SK-N-MC (cell line): ENCODE results near the gene FBXL16.

ENCODE experiments used
- DNase-seq: peaks from one replicate; pipeline ENCODE4 v3.0.0-alpha.2; 2011; ENCODE audit warnings: low read depth, low spot score
- H3K27ac ChIP-seq: fragments of 200-600 bp; sonication (generic); 2 replicates; pipeline ENCODE4 v1.5.1; 2016; ENCODE audit warnings: mixed run types
- H3K36me3 ChIP-seq: fragments of 200-600 bp; sonication (generic); 2 replicates; pipeline ENCODE4 v1.6.1; 2017; ENCODE audit warnings: antibody characterized with exemption, low read length, mixed read lengths; ENCODE audit not compliant: insufficient read depth
- H3K4me3 ChIP-seq: fragments of 200-600 bp; sonication (generic); 2 replicates; pipeline ENCODE4 v1.5.1; 2016
- H3K9ac ChIP-seq: fragments of 200-600 bp; sonication (generic); 2 replicates; pipeline ENCODE4 v1.8.0; 2017; ENCODE audit warnings: mixed run types, mixed read lengths; ENCODE audit not compliant: insufficient read length
- H3K9me3 ChIP-seq: fragments of 200-600 bp; sonication (generic); 2 replicates; pipeline ENCODE4 v1.6.1; 2017; ENCODE audit warnings: low read depth, mild to moderate bottlenecking, antibody characterized with exemption, low read length, moderate library complexity, mixed read lengths
- EZH2 ChIP-seq: fragments of 200-600 bp; sonication (generic); IDR thresholded peaks from one replicate; pipeline ENCODE4 v1.6.1; 2017; ENCODE audit warnings: antibody characterized with exemption
- FOXP2 ChIP-seq: optimal IDR thresholded peaks from 2 replicates; pipeline ENCODE3; 2011; ENCODE audit warnings: mild to moderate bottlenecking, moderate library complexity; ENCODE audit not compliant: insufficient read depth; ENCODE audit errors: extremely low read length, control extremely low read depth
- POLR2AphosphoS5 ChIP-seq: IDR thresholded peaks from 2 replicates; pipeline ENCODE4 v1.6.1; 2012; ENCODE audit warnings: mild to moderate bottlenecking, low read depth, low read length, borderline replicate concordance

FBXL16 gene

DNA sequence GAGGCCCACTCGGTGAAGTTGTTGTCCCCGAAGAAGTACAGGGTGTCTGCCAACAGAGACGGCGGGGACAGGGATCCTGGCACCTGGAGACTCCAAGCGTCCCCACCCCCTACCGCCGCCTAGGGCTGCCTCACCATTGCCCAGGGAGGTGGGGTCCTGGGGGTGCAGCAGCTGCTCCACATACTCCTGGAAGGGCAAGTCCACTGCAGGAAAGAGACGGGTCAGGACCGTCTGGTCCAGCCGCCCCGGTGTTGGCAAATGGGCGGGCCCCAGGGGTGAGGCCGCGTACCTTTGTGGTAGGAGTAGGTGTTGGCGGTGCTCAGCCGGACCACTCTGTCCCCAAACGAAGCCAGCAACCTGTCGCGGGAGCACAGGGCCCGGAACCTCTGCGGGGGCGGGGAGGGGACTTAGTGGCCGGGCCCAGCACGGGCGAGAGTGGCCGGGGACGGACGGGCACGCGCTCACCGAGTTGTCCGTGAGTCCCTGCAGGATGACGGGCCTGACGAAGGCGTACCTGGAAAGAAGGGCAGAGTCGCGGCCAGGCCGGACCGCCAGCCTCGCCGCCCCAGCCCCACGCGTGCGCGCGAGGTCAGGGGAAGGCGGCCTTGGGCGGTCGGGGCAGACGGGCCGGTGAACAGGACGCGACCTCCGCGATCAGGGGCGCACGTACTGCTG lies 22.1 kb downstream of the FBXL16 start:
- peak overlapping the region; percentile 88 for H3K4me3 ChIP-seq
- TF ChIP-seq FOXP2 (no peak), POLR2AphosphoS5 (no peak), EZH2 (no peak)
- DNase-seq, result no peak
- H3K9ac ChIP-seq, result peak overlapping the region; percentile 82
- peak overlapping the region; percentile 50; the same call in 1 of the 2 replicates for H3K27ac ChIP-seq
- H3K36me3 ChIP-seq, result peaks cover 22% of the 10 kb centered on the region
- no peaks in the 10 kb centered on the region for H3K9me3 ChIP-seq

DNA sequence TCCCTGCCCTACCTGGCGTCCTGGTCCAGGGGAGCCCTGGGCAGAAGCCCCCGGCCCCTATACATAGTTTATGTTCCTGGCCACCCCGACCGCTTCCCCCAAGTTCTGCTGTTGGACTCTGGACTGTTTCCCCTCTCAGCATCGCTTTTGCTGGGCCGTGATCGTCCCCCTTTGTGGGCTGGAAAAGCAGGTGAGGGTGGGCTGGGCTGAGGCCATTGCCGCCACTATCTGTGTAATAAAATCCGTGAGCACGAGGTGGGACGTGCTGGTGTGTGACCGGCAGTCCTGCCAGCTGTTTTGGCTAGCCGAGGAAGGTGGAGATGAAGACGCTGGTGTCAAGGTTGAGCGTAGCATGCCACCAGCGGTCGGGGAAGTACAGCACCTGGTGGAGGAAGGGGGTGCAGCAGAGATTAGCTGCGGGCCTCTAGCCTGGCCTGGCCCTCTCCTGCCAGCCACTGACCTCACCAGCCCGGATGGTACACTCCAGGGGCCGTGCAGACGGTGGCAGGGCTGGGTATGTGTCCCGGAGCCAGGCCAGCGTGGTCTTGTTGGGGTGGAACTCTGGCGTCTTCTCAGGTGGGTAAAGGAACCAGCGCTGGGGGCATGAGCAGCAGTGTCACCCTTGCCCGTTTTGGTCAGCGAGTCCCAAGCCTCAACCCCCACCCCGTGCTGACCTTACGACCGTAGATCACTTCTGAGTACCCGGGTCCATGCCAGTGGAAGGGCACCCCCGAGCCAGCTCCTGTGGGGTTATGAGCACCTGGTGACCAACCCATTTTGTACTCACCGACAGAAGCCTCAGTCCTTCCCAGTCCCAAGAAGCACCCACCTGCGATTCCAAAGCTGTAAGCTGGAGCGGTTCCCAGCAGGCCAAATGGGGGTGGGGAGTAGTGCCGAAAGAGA lies 22.9 kb downstream of the FBXL16 start:
- no peaks in the 10 kb centered on the region for H3K9me3 ChIP-seq
- TF ChIP-seq FOXP2, result no peak
- no peak for TF ChIP-seq EZH2
- TF ChIP-seq POLR2AphosphoS5, result peak; percentile 54; the same call in 1 of the 2 replicates
- H3K9ac ChIP-seq, result no peak overlapping the region
- DNase-seq, result no peak
- H3K36me3 ChIP-seq, result peaks cover 22% of the 10 kb centered on the region
- no peak overlapping the region for H3K27ac ChIP-seq
- peak overlapping the region; percentile 88 for H3K4me3 ChIP-seq

DNA sequence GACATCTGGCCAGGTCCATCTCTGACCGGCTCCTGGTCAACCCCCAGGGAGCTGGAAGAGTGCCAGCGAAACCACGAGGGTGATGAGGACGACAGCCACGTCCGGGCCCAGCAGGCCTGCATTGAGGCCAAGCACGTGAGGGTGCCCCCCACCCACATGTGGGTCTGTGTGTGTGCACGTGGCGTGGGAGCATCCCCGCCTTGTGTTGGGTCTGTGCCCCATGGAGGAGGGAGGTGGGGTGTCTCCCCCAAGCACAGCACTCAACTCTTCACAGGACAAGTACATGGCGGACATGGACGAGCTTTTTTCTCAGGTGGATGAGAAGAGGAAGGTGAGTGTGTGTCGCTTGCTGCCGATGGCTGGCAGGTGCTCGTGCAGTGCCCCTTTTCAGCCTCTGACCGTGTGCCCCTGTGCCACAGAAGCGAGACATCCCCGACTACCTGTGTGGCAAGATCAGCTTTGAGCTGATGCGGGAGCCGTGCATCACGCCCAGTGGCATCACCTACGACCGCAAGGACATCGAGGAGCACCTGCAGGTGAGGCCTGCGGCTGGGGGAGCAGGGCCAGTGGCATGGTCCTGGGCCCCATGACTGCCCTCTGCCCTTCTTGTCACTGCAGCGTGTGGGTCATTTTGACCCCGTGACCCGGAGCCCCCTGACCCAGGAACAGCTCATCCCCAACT lies 23.7 kb downstream of the FBXL16 start:
- TF ChIP-seq EZH2 (no peak), FOXP2 (no peak), POLR2AphosphoS5 (peak; percentile 60)
- DNase-seq, result no peak
- Histone ChIP-seq H3K9me3 (no peaks in the 10 kb centered on the region), H3K9ac (peak overlapping the region; percentile 91), H3K27ac (no peak overlapping the region), H3K4me3 (peak overlapping the region; percentile 91), H3K36me3 (peaks cover 22% of the 10 kb centered on the region)

DNA sequence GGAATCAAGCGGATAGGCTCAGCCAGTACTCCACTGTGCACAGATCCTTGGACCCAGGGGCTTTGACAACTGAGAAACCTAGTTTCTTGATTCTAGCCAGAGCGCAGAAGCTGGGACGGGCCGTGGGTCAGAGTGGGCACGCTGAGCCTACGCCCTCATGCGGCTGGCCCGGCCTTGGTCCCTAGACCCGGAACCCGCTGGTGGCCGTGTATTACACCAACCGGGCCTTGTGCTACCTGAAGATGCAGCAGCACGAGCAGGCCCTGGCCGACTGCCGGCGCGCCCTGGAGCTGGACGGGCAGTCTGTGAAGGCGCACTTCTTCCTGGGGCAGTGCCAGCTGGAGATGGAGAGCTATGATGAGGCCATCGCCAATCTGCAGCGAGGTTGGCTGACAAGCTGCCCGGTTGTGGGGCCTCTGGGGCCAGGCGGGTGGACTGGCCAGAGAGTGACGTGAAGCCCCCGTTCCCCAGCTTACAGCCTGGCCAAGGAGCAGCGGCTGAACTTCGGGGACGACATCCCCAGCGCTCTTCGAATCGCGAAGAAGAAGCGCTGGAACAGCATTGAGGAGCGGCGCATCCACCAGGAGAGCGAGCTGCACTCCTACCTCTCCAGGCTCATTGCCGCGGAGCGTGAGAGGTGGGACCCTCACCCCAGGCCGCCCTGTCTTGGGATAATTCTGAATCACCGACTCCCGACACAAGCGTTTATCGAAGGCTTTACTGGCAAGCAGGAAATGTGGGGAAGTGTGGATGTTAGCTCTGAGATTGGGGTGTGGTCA lies 24.4 kb downstream of the FBXL16 start:
- DNase-seq, result no peak
- peak overlapping the region; percentile 75 for H3K27ac ChIP-seq

DNA sequence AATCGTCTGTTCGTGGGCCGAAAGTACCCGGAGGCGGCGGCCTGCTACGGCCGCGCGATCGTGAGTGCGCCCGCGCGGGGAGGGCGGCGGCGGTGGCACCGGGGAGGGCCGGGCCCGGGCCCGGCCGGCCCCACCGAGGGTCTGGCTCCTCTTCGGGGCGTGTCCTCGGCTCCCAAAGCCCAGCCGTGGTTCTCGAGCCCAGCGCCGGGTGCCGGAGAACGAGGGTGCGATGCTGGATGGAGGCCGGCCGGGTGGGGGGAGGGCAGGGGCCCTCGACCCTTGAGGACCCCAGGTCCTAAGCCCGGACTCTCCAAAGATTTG lies 25.0 kb downstream of the FBXL16 start:
- H3K36me3 ChIP-seq, result peaks cover 22% of the 10 kb centered on the region

More for the DNA sequence above, 24.4 kb downstream of the FBXL16 start:
- Histone ChIP-seq H3K9me3 (no peaks in the 10 kb centered on the region), H3K36me3 (peaks cover 22% of the 10 kb centered on the region), H3K9ac (peak overlapping the region; percentile 91), H3K4me3 (peak overlapping the region; percentile 91)
- no peak for TF ChIP-seq POLR2AphosphoS5
- TF ChIP-seq EZH2, result no peak
- no peak for TF ChIP-seq FOXP2

DNA sequence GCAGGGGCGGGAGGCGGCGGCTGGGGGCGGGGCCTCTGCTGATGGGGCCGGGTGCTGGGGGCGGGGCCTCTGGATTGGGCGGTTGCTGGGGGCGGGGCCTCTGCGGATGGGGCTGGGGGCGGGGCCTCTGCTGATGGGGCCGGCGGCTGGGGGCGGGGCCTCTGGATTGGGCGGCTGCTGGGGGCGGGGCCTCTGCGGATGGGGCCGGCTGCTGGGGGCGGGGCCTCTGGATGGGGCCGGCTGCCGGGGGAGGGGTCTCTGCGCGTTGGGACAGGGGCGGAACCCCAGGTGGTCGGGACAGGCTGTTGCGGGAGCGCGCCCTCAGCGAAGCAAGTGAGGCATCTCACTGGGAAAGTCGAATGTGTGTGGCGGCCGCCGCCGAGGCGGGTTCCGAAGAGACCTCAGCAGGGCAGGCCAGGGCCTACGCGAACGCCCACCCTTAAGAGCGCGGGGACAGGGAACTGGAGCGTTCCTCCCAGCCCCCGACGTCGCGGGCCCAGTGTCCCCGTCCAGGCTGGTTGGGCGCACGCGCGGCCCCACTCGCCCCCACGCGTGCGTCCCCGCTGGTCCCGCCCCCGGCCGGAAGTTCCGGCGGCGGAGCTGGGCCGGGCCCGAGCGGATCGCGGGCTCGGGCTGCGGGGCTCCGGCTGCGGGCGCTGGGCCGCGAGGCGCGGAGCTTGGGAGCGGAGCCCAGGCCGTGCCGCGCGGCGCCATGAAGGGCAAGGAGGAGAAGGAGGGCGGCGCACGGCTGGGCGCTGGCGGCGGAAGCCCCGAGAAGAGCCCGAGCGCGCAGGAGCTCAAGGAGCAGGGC lies 25.6 kb downstream of the FBXL16 start, which contains the start of gene STUB1:
Gene STUB1, plus strand, starts transcription at position 597 of the 811 bp plus-strand sequence. Its CDS starts 116 bp downstream, at position 713.
- Histone ChIP-seq H3K36me3 (peaks cover 22% of the 10 kb centered on the region), H3K4me3 (peak within 1 kb of the TSS; percentile 94), H3K27ac (peak within 1 kb of the TSS; percentile 91), H3K9ac (peak within 1 kb of the TSS; percentile 91), H3K9me3 (no peaks in the 10 kb centered on the region)
- peak; percentile 52 for DNase-seq
- peak; percentile 69; the same call in 1 of the 2 replicates for TF ChIP-seq POLR2AphosphoS5
- TF ChIP-seq FOXP2, result no peak

More for the DNA sequence above, 25.0 kb downstream of the FBXL16 start:
- Histone ChIP-seq H3K9me3 (no peaks in the 10 kb centered on the region), H3K27ac (peak overlapping the region; percentile 75), H3K9ac (peak overlapping the region; percentile 91), H3K4me3 (peak overlapping the region; percentile 91)
- TF ChIP-seq EZH2, result no peak
- TF ChIP-seq FOXP2, result no peak
- TF ChIP-seq POLR2AphosphoS5, result no peak
- DNase-seq, result no peak
